GM18526 (cell line): ENCODE measurements around the gene DCXR.

Experiments
- POLR2A ChIP-seq: IDR thresholded peaks from 3 replicates; pipeline ENCODE4 v1.6.1; 2011; ENCODE audit not compliant: insufficient read length; ENCODE audit errors: extremely low read depth

DCXR gene

GRCh38 chr17:82061047-82061925 is 23.8 kb upstream of the DCXR start:
- TF ChIP-seq POLR2A = no peak

GRCh38 chr17:82060614-82061013 is 23.1 kb upstream of the DCXR start:
- TF ChIP-seq POLR2A = no peak

DNA sequence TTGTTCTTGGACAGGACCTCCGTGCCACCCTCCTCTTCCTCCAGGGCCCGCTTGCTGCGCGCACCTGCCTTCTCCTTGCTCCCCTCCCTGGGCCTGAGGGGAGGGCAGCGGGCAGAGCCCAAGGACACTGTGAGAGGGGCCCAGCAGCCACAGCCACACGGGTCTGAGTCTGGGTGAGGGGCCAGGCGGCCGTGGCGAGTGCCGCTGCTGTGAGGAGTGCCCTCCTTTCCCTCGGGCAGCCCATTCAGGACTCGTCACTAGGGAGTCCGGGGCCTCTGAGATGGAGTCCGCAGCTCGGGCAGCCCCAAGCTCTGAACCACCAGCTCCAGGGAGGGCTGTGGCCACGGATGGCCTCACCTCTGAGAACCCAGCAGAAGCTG is 22.5 kb upstream of the DCXR start:
- TF ChIP-seq POLR2A = no peak

DNA sequence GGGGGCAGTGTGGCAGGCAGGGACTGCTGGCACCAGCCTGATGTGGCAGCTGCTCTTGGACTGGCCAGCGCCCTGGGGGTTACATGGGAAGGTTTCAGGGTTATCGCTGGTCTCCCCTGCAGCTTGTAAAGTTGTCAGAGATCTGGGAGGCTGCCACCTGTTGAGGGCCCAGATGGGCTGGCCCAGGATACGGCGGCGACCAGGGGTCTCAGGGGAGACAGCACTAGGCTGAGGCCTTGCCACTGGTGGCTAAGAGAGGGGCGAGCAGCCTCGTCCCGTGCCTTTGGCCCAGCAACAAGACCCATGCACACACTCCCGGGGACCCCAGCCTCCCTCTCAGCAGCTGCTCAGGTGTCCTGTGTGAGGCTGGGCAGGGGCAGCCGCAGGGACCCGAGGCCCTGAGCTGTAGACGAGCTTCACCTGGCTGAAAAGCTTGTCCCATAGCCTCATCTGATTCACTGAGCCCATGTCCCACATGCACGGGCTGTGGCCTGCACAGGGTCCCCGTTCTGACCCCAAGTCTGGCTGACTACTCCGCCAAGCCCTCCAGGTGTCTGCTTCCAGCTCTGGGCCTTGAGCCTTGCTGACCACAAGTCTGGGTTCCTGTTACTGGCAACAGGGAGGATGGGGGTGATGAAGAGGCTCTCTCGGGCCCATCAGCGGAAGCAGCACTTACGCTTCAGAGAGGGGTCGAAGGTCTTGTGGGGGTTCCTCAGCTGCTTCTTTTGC is 21.9 kb upstream of the DCXR start:
- TF ChIP-seq POLR2A = no peak

DNA sequence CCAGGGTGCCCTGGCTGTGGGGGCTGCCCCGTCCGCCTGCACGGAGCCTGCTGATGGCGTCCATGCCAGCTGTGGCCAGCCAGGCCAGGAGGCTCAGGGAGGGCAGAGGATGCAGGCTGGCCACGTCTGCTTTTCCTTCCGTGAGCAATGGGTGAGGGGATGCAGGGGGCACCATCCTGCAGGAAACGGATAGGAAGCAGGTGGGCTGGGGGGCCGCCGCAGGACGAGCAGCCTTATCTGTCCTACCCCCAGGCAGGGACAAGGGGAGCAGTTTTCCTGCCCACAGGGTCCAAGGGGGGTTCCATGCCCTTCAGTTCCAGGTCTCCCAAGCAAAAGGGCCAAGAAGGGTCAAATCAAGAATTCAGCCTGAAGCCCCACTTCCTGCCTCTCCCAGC is 21.4 kb upstream of the DCXR start:
- no peak for TF ChIP-seq POLR2A

- no peak for TF ChIP-seq POLR2A
These were observed 20.8 kb upstream of the DCXR start for GRCh38 chr17:82058230-82058854.

DNA sequence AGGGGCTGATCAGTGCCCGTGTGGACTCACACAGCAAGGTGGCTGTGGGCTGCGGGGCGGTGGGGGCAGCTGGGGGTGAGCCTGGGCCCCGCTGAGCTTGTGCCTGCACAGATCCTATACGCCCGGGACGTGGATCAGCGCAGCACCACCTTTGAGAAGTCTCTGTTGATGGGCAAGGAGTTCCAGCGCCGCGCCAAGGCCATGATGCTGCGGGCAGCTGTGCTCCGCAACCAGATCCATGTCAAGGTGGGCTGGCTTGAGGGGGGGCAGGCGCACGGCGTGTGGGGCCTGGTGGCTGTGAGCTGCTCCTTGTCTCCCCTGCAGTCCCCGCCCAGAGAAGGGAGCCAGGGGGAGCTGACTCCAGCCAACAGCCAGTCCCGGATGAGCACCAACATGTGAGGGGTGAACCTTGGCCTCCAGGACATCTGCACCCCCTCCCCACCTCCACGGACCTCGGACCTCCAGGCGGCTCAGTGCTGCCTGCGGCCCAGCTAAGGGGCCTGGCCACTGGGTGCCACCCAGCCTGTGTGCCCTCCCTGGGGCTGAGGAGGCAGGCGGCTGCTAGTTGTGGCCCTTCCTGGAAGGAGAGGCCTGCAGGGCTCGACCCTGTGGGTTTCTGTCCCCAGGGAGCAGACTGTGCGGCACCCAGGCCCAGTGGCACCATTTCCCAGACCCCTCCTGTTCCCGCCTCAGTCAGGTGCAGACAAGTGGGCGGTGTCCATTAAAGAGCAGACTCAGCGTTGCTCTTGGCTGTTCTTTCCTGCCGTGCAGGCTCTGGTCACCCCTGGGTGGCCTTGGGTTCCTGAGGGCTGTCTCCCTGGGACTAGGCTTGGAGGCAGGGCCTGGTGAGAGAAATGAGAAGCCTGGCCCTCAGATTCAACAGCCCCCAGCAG is 19.5 kb upstream of the DCXR start:
- TF ChIP-seq POLR2A = no peak

GRCh38 chr17:82055965-82056728 is 18.6 kb upstream of the DCXR start:
- no peak for TF ChIP-seq POLR2A

- TF ChIP-seq POLR2A = no peak
These were observed 17.8 kb upstream of the DCXR start for GRCh38 chr17:82055023-82055964.

DNA sequence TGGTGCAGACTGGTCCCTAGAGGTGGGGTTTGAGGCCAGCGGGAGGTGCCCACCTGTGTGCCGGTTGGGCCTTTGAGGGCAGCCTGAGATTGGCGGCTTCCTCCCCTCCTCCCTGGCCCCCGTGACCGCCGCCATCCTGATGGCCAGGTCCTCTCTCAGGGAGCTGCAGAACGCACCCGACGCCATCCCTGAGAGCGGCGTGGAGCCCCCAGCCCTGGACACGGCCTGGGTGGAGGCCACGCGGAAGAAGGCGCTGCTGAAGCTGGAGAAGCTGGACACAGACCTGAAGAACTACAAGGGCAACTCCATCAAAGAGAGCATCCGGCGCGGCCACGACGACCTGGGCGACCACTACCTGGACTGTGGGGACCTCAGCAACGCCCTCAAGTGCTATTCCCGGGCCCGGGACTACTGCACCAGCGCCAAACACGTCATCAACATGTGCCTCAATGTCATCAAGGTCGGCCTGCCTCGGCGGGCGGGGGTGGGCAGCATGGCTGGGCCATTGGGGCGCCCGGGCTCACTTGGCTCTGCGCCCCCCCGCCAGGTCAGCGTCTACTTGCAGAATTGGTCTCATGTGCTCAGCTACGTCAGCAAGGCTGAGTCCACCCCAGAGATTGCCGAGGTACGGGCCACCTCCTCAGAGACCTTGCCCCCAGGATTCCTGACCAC is 17.0 kb upstream of the DCXR start:
- no peak for TF ChIP-seq POLR2A

DNA sequence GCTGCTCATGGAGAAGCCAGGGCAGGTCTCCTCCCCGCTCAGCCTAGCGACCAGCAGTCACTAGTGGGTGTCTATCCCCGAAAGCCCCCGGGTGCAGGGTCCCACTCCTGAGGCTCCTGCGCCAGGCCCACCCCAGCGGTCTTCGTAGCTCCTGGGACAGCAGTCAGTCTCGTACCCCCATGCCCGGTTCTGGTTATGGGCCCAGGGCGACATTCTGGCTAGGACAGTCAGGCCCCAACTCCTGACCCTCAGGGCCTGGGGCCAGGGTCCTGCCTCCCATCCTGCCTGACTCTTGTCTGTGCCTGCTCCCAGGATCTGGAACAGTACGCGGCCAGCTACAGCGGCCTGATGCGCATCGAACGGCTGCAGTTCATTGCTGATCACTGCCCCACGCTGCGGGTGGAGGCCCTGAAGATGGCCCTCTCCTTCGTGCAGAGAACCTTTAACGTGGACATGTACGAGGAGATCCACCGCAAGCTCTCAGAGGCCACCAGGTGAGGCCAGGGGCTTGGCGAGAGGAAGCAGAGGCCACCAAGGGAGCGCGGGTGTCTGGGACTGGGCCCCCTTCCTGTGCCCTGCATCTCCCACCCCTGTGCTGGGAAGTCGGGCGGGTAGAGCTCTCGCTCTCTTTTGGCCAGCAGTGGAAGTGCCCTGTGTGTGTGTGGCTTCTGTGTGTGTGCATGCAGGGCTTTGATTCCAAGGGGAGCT is 16.2 kb upstream of the DCXR start:
- no peak for TF ChIP-seq POLR2A

DNA sequence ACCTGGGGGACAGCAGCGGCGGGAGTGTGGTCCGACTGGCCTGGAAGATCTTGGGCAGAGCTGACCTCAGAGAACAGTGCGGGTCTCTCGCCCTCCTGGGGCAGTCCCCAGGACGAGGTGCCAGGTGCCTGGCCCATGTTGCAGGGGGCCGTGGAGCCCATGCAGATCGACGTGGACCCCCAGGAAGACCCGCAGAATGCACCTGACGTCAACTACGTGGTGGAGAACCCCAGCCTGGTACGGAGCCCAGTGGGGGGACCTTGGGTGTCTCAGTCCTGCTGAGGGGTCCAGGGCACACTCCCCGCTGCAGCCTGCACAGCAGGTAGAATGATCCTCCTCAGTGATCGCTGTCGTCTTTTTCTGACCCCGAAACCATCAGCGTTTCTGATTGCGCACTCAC is 15.6 kb upstream of the DCXR start:
- TF ChIP-seq POLR2A = no peak
